MM.1S (cell line): Measurements from ENCODE around the gene ALPL.

Source experiments
- DNase-seq: peaks from one replicate; pipeline ENCODE4 v3.0.0-alpha.2; 2015
- H2AFZ ChIP-seq: fragments of 300-600 bp; sonication (generic); 2 replicates; pipeline ENCODE4 v1.6.0; 2016; ENCODE audit warnings: antibody characterized with exemption, low read length
- H3F3A ChIP-seq: fragments of 300-600 bp; sonication (generic); 2 replicates; pipeline ENCODE4 v1.6.1; 2016; ENCODE audit warnings: mild to moderate bottlenecking, antibody characterized with exemption, low read length, moderate library complexity, mixed read lengths; ENCODE audit not compliant: insufficient read depth
- H3K27ac ChIP-seq: fragments of 300-600 bp; sonication (generic); 2 replicates; pipeline ENCODE4 v1.5.1; 2016; ENCODE audit warnings: mild to moderate bottlenecking, low read length
- H3K27me3 ChIP-seq: fragments of 300-600 bp; sonication (generic); replicated peaks from 2 replicates; pipeline ENCODE4 v1.6.0; 2016; ENCODE audit warnings: low read length; ENCODE audit not compliant: insufficient read depth
- H3K36me3 ChIP-seq: fragments of 300-600 bp; sonication (generic); replicated peaks from 2 replicates; pipeline ENCODE4 v1.6.1; 2016; ENCODE audit warnings: mild to moderate bottlenecking, low read length, mixed read lengths; ENCODE audit not compliant: insufficient read depth
- H3K4me1 ChIP-seq: fragments of 300-600 bp; sonication (generic); 2 replicates; pipeline ENCODE4 v1.6.1; 2016; ENCODE audit warnings: low read length, mixed read lengths
- H3K4me2 ChIP-seq: fragments of 300-600 bp; sonication (generic); 2 replicates; pipeline ENCODE4 v1.6.0; 2016; ENCODE audit warnings: low read depth, low read length
- H3K4me3 ChIP-seq: fragments of 300-600 bp; sonication (generic); 2 replicates; pipeline ENCODE4 v1.5.1; 2016; ENCODE audit warnings: low read length, mixed read lengths
- H3K79me2 ChIP-seq: fragments of 300-600 bp; sonication (generic); 2 replicates; pipeline ENCODE4 v1.6.1; 2016; ENCODE audit warnings: mixed run types, low read length, mixed read lengths
- H3K9ac ChIP-seq: fragments of 300-600 bp; sonication (generic); 2 replicates; pipeline ENCODE4 v1.6.1; 2016; ENCODE audit warnings: low read length, mixed read lengths
- H3K9me2 ChIP-seq: fragments of 300-600 bp; sonication (generic); replicated peaks from 2 replicates; pipeline ENCODE4 v1.6.1; 2016; ENCODE audit warnings: mild to moderate bottlenecking, low read length, mixed read lengths; ENCODE audit not compliant: insufficient read depth
- H3K9me3 ChIP-seq: fragments of 300-600 bp; sonication (generic); replicated peaks from 2 replicates; pipeline ENCODE4 v1.6.1; 2016; ENCODE audit warnings: mild to moderate bottlenecking, low read length, mixed read lengths; ENCODE audit not compliant: insufficient read depth
- H4K20me1 ChIP-seq: fragments of 300-600 bp; sonication (generic); 2 replicates; pipeline ENCODE4 v1.6.1; 2016; ENCODE audit warnings: mild to moderate bottlenecking, low read length, moderate library complexity, mixed read lengths; ENCODE audit not compliant: insufficient read depth
- EZH2 ChIP-seq: fragments of 300-600 bp; sonication (generic); optimal IDR thresholded peaks from 2 replicates; pipeline ENCODE3; 2017; ENCODE audit warnings: low read depth, mild to moderate bottlenecking, antibody characterized with exemption, low read length, mixed read lengths
- EZH2phosphoT487 ChIP-seq: fragments of 300-600 bp; sonication (generic); IDR thresholded peaks from 2 replicates; pipeline ENCODE4 v1.6.1; 2018; ENCODE audit warnings: antibody characterized with exemption, low read length
- TF ChIP-seq, protein P1 (sequence below): fragments of 300-600 bp; sonication (generic); IDR thresholded peaks from 2 replicates; pipeline ENCODE4 v1.5.1; 2016; ENCODE audit warnings: antibody characterized with exemption, low read length, mixed read lengths

The ALPL gene

GRCh38 chr1:21626921-21627339 is 117.7 kb downstream of the ALPL start:
- TF ChIP-seq EZH2 (no peak), EZH2phosphoT487 (no peak)
- TF ChIP-seq, protein P1, sequence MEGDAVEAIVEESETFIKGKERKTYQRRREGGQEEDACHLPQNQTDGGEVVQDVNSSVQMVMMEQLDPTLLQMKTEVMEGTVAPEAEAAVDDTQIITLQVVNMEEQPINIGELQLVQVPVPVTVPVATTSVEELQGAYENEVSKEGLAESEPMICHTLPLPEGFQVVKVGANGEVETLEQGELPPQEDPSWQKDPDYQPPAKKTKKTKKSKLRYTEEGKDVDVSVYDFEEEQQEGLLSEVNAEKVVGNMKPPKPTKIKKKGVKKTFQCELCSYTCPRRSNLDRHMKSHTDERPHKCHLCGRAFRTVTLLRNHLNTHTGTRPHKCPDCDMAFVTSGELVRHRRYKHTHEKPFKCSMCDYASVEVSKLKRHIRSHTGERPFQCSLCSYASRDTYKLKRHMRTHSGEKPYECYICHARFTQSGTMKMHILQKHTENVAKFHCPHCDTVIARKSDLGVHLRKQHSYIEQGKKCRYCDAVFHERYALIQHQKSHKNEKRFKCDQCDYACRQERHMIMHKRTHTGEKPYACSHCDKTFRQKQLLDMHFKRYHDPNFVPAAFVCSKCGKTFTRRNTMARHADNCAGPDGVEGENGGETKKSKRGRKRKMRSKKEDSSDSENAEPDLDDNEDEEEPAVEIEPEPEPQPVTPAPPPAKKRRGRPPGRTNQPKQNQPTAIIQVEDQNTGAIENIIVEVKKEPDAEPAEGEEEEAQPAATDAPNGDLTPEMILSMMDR: no peak
- Histone ChIP-seq H3K4me3 (no peak overlapping the region), H3K36me3 (no peaks in the 10 kb centered on the region), H3K9me3 (no peaks in the 10 kb centered on the region), H3K9ac (no peak overlapping the region), H2AFZ (no peak overlapping the region), H3K4me2 (no peak overlapping the region), H3K79me2 (no peaks in the 10 kb centered on the region), H3K4me1 (0 out of 2 replicates have a peak, but pooled peaks cover 4% of the 10 kb centered on the region), H3K27ac (no peak overlapping the region), H3K27me3 (peaks cover 68% of the 10 kb centered on the region), H3F3A (no peaks in the 10 kb centered on the region), H4K20me1 (no peaks in the 10 kb centered on the region), H3K9me2 (no peaks in the 10 kb centered on the region)
- no peak for DNase-seq
